Measurements from ENCODE around the gene CUL2.

DNA sequence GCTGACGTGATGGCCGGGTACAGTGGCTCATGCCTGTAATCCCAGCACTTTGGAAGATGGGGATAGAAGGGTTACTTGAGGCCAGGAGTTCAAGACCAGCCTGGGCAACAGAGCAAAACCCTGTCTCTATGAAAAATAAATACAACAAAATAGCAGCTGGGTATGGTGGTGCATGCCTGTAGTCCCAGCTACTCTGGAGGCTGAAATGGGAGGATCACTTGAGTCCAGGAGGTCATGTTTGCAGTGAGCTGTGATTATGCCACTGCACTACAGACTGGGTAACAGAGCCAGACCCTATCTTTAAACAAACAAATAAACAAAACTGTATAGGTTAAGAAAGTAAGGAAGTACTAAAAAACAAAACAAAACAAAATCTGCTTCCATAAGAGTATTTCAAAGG lies 6.2 kb upstream of the CUL2 start:
- TF ChIP-seq POLR2A (IDR thresholded peaks at IDR 0.05) (no peak), POLR2AphosphoS5 (IDR thresholded peaks at IDR 0.05; ENCODE audit: insufficient read depth in 1 of 2, low read depth in 1 of 2) (no peak)
- TF ChIP-seq, protein P1, sequence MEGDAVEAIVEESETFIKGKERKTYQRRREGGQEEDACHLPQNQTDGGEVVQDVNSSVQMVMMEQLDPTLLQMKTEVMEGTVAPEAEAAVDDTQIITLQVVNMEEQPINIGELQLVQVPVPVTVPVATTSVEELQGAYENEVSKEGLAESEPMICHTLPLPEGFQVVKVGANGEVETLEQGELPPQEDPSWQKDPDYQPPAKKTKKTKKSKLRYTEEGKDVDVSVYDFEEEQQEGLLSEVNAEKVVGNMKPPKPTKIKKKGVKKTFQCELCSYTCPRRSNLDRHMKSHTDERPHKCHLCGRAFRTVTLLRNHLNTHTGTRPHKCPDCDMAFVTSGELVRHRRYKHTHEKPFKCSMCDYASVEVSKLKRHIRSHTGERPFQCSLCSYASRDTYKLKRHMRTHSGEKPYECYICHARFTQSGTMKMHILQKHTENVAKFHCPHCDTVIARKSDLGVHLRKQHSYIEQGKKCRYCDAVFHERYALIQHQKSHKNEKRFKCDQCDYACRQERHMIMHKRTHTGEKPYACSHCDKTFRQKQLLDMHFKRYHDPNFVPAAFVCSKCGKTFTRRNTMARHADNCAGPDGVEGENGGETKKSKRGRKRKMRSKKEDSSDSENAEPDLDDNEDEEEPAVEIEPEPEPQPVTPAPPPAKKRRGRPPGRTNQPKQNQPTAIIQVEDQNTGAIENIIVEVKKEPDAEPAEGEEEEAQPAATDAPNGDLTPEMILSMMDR (IDR thresholded peaks at IDR 0.05) = no peak
